ENCODE data around the gene CS. TPM values are rescaled to one million over a fixed set of nuclear protein-coding genes. Genes with fewer than 3 reads are reported as not detected.

Gene CS
- total RNA-seq, 1 experiment from 2014 or later = 250 TPM

DNA sequence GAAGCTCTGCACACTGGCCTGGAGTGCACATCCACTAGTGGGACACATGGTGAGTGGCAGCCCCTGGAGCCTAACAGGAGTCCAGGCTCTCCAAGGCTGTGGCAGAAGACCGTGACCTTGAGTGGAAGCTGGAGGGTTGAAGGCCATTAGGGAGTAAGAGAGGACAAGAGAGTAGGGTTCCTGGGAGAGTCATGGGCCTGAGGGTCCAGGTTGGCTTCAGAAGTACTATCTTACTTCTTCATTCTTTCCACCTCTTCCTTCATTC, 39.0 kb upstream of the CS start:
- Histone ChIP-seq H2BK5ac (ENCODE audit: insufficient read length, low read length) (no peak overlapping the region), H4K91ac (ENCODE audit: insufficient read length, low read depth, low read length) (no peak overlapping the region), H2AK5ac (ENCODE audit: insufficient read length, low read length) (no peak overlapping the region), H3K4me2 (ENCODE audit: insufficient read depth, insufficient read length, low read length) (peak overlapping the region; percentile 52), H3K27ac (ENCODE audit: insufficient read length, low read depth, low read length) (peak overlapping the region; percentile 49), H4K5ac (ENCODE audit: insufficient read length, low read depth, low read length) (no peak overlapping the region), H3K23me2 (ENCODE audit: insufficient read length, low read depth, low read length, poor library complexity, severe bottlenecking) (peaks cover 4% of the 10 kb centered on the region), H2BK12ac (ENCODE audit: insufficient read length, low read depth, low read length) (no peak overlapping the region), H2BK120ac (ENCODE audit: low read depth, low read length, poor library complexity, severe bottlenecking) (no peak overlapping the region), H3K4me1 (ENCODE audit: insufficient read depth, low read length) (peaks cover 21% of the 10 kb centered on the region), H2BK15ac (ENCODE audit: low read depth, low read length) (no peak overlapping the region), H3K23ac (ENCODE audit: insufficient read length, low read depth, low read length) (no peak overlapping the region), H4K20me1 (ENCODE audit: control insufficient read depth, insufficient read depth, insufficient read length) (no peaks in the 10 kb centered on the region), H3K56ac (ENCODE audit: insufficient read length, low read depth, low read length) (no peak overlapping the region), H4K8ac (replicated peaks; ENCODE audit: insufficient read length, low read depth, low read length) (no peak overlapping the region), H3K4ac (ENCODE audit: low read depth, low read length) (no peak overlapping the region), H2BK20ac (ENCODE audit: low read depth, low read length, poor library complexity, severe bottlenecking) (no peak overlapping the region), H3K27me3 (ENCODE audit: insufficient read depth, low read length) (no peaks in the 10 kb centered on the region), H2AFZ (ENCODE audit: low read length) (no peak overlapping the region), H3K9me3 (ENCODE audit: control insufficient read depth, low read depth, low read length) (no peaks in the 10 kb centered on the region), H3K14ac (ENCODE audit: insufficient read depth, low read length) (peak overlapping the region; percentile 56; the same call in 1 of the 2 replicates), H3T11ph (ENCODE audit: low read length) (no peak overlapping the region), H3K9ac (ENCODE audit: extremely low read depth, insufficient read length, low read length) (no peak overlapping the region), H3K18ac (ENCODE audit: insufficient read length, low read depth, low read length) (peak overlapping the region; percentile 68), H3K79me2 (ENCODE audit: insufficient read depth, low read length) (no peaks in the 10 kb centered on the region), H3K79me1 (ENCODE audit: insufficient read depth, low read depth, low read length, poor library complexity, severe bottlenecking) (no peaks in the 10 kb centered on the region)
- WGBS (ENCODE audit: extremely low coverage, insufficient read length, low lambda C conversion rate) = no CpG with 5 or more reads among the region's 1 CpG
- no peak for DNase-seq
- Mint-ChIP-seq H3K4me3 (peak overlapping the region; percentile 24 to 52; a peak in 3 of 5 replicates), H3K4me1 (peaks cover 33 to 36% of the 10 kb centered on the region in 2 experiments), H3K36me3 (ENCODE audit: insufficient read depth in 1 of 3, low read depth in 3 of 3) (peaks cover 2 to 23% (median 16%) of the 10 kb centered on the region in 3 experiments; a peak in 6 of 7 replicates), H3K27ac (peak overlapping the region in 2 of 3 experiments; percentile 81 to 96; a peak in 2 of 7 replicates), H3K9me3 (no peaks in the 10 kb centered on the region), H3K27me3 (ENCODE audit: low read depth) (peaks cover 11% of the 10 kb centered on the region)
- TF ChIP-seq, protein P1, sequence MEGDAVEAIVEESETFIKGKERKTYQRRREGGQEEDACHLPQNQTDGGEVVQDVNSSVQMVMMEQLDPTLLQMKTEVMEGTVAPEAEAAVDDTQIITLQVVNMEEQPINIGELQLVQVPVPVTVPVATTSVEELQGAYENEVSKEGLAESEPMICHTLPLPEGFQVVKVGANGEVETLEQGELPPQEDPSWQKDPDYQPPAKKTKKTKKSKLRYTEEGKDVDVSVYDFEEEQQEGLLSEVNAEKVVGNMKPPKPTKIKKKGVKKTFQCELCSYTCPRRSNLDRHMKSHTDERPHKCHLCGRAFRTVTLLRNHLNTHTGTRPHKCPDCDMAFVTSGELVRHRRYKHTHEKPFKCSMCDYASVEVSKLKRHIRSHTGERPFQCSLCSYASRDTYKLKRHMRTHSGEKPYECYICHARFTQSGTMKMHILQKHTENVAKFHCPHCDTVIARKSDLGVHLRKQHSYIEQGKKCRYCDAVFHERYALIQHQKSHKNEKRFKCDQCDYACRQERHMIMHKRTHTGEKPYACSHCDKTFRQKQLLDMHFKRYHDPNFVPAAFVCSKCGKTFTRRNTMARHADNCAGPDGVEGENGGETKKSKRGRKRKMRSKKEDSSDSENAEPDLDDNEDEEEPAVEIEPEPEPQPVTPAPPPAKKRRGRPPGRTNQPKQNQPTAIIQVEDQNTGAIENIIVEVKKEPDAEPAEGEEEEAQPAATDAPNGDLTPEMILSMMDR (conservative IDR thresholded peaks at IDR 0.05) = no peak

Data from H9 (cell line).